HepG2 (cell line): Measurements from ENCODE around the gene NFASC. TPM values are rescaled to one million over a fixed set of nuclear protein-coding genes. Genes with fewer than 3 reads are reported as not detected.

ENCODE experiments used
- ATAC-seq: fragments of 200-7000 bp; cut with Tn5 transposase; 3 replicates; pipeline ENCODE4 v1.9.1; 2020; ENCODE audit warnings: mild to moderate bottlenecking, moderate library complexity
- BruUV-seq: library from RNA; stranded (reverse); fragments of 400-500 nt; replicated peaks from 2 replicates; lab custom pipeline; 2021; lab: Mats Ljungman, UMichigan
- CTCF ChIA-PET: fragments of 300-600 bp; formaldehyde crosslinking; extraction: SDS; loops from one replicate; lab custom pipeline; 2021; ENCODE audit warnings: low total read pairs, inconsistent platforms, low intra/inter-chr PET ratio; lab: Yijun Ruan, JAX
- POLR2A ChIA-PET: fragments of 350-600 bp; sonication (Branson Sonifier 250); formaldehyde crosslinking; loops from one replicate; lab custom pipeline; 2020; ENCODE audit warnings: antibody characterized with exemption, inconsistent platforms; lab: Yijun Ruan, JAX
- DNase-seq: peaks from one replicate; pipeline ENCODE4 v3.0.0-alpha.2; 2015; ENCODE audit warnings: low spot score
- FAIRE-seq: peaks from 3 replicates; lab custom pipeline; 2011; peaks lifted over from hg19 to GRCh38; lab: Jason Lieb, UNC
- H2AFZ ChIP-seq: one replicate; pipeline ENCODE4 v1.6.1; 2011; ENCODE audit warnings: low read length, inconsistent platforms
- H3K27ac ChIP-seq: fragments of 300-600 bp; 3 replicates; pipeline ENCODE4 v1.8.0; 2011; ENCODE audit warnings: mixed run types, mild to moderate bottlenecking, mixed read lengths, low read length, inconsistent platforms; ENCODE audit not compliant: insufficient read depth; ENCODE audit errors: extremely low read length
- H3K27me3 ChIP-seq, 2 experiments: fragments of 200-600 bp in 1 of 2; 2 replicates in 1 of 2; 3 replicates in 1 of 2; pipeline versions ENCODE4 v1.6.0 to v1.8.0; 2011; ENCODE audit warnings: low read length in 2 of 2, mild to moderate bottlenecking in 2 of 2, moderate library complexity in 2 of 2, inconsistent platforms in 1 of 2; ENCODE audit not compliant: insufficient read depth in 2 of 2, control insufficient read depth in 1 of 2
- H3K36me3 ChIP-seq, 2 experiments: fragments of 200-600 bp in 1 of 2; replicated peaks in 1 of 2; 2 replicates in 1 of 2; 3 replicates in 1 of 2; pipeline versions ENCODE4 v1.5.1 to v1.8.0; 2011; ENCODE audit warnings: low read length in 2 of 2, inconsistent platforms in 1 of 2; ENCODE audit not compliant: insufficient read depth in 2 of 2, control insufficient read depth in 1 of 2
- H3K4me1 ChIP-seq: 2 replicates; pipeline ENCODE4 v1.5.1; 2012; ENCODE audit warnings: low read length, inconsistent platforms; ENCODE audit not compliant: insufficient read depth
- H3K4me2 ChIP-seq: 2 replicates; pipeline ENCODE4 v1.6.0; 2011; ENCODE audit warnings: low read depth, low read length, inconsistent platforms
- H3K4me3 ChIP-seq, 3 experiments: fragments of 200-600 bp in 1 of 3; sonication (generic), shearing (Covaris generic) in 1 of 3; replicated peaks in 1 of 3; 2 replicates each; pipeline ENCODE4 v1.5.1; 2011 to 2016; ENCODE audit warnings: low read length in 3 of 3, inconsistent platforms in 2 of 3, low read depth in 2 of 3, mild to moderate bottlenecking in 2 of 3, control low read depth in 1 of 3, mixed read lengths in 1 of 3; ENCODE audit not compliant: insufficient read depth in 1 of 3
- H3K79me2 ChIP-seq: one replicate; pipeline ENCODE4 v1.6.1; 2011; ENCODE audit warnings: low read length, inconsistent platforms; ENCODE audit not compliant: insufficient read depth
- H3K9ac ChIP-seq: 2 replicates; pipeline ENCODE4 v1.6.0; 2011; ENCODE audit warnings: mild to moderate bottlenecking, low read depth, low read length, inconsistent platforms; ENCODE audit not compliant: insufficient read depth
- H3K9me3 ChIP-seq: 2 replicates; pipeline ENCODE4 v1.5.1; 2012; ENCODE audit warnings: mild to moderate bottlenecking, low read length
- H4K20me1 ChIP-seq: 2 replicates; pipeline ENCODE4 v1.6.0; 2011; ENCODE audit warnings: inconsistent platforms, mild to moderate bottlenecking, low read length, moderate library complexity; ENCODE audit not compliant: insufficient read depth
- BCL3 ChIP-seq: sonication (generic); formaldehyde crosslinking; IDR thresholded peaks from 2 replicates; pipeline ENCODE4 v1.5.1; 2020; ENCODE audit warnings: mild to moderate bottlenecking, missing genetic modification reagents, moderate library complexity
- NFATC3 ChIP-seq: sonication (generic); formaldehyde crosslinking; IDR thresholded peaks from 2 replicates; pipeline ENCODE4 v1.5.1; 2020; ENCODE audit warnings: mild to moderate bottlenecking, missing genetic modification reagents
- NFRKB ChIP-seq: fragments of 450-650 bp; IDR thresholded peaks from 2 replicates; pipeline ENCODE4 v1.6.1; 2017
- RFX1 ChIP-seq: fragments of 450-650 bp; IDR thresholded peaks from 2 replicates; pipeline ENCODE4 v1.6.1; 2017
- SMC3 ChIP-seq: IDR thresholded peaks from 2 replicates; pipeline ENCODE4 v1.6.1; 2011; ENCODE audit warnings: low read length, improper control_type of control experiment
- WGBS: methylation state at CpG from one replicate; pipeline ENCODE4 v1.1.6; 2017; ENCODE audit warnings: low lambda C conversion rate; 5-methylcytosine and 5-hydroxymethylcytosine counted together
- in situ Hi-C: cut with HindIII; loops from 2 replicates; pipeline ENCODE4 v1.10.0; 2017; ENCODE audit warnings: low pct_unique_long_range_greater_than_20kb; ENCODE audit not compliant: extremely low pct_ligation_motif_present
- intact Hi-C: fragments of 100-400 bp; cut with micrococcal nuclease; formaldehyde crosslinking; loops from one replicate; pipeline ENCODE4 v1.10.0; 2022; ENCODE audit not compliant: unreplicated experiment
- polyA plus RNA-seq, 8 experiments: library from polyadenylated mRNA; depleted of rRNA in 3 of 8; stranded (reverse) in 7 of 8; unstranded in 1 of 8; fragments of >200 nt; fragmentation: Illumina TruSeq in 4 of 8; extraction: Trizol in 4 of 8; gene quantifications; 2 replicates each; pipeline versions ENCODE4 v1.2.1 to v1.2.3, GENCODE V29; 2011 to 2016; ENCODE audit warnings: low read depth in 4 of 8, missing spikeins in 1 of 8, mixed read lengths in 1 of 8; ENCODE audit not compliant: insufficient read depth in 1 of 8
- total RNA-seq, 5 experiments: library from RNA; depleted of rRNA; stranded (reverse); fragments of >200 nt; fragmentation: Illumina TruSeq; extraction: Trizol; gene quantifications; 2 replicates each; pipeline ENCODE4 v1.2.3, GENCODE V29; 2016; ENCODE audit warnings: low read depth in 1 of 5

NFASC gene
- total and polyA plus RNA-seq, 2 of the 13 experiments (the other 11 are each of a cell fraction or from before 2014, with no cell fraction given) = not detected

DNA sequence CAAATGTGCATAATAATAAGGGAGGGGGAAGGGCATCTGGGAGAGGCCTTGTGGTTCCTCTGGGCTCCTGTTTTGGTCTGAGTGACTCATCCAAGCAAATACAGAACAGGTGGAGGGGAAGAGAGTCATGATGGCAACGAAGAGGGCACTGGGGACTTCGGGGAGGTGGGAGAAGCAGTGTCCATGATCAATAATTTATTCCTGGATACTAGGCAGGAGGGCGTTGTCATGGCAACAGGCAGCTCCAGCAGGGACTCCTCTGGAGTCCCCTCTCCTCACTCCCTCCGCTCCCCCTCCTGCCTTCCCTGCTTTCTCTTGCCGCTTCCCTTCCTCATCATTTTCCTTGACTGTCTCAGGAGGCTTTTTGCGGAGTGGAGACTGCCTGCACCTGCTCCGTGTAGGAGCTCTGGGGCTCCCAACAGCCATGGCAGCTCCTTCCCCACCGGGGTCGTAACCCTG is 12.3 kb upstream of the NFASC start:
- no peak overlapping the region for H3K4me2 ChIP-seq
- H3K27me3 ChIP-seq = no peaks in the 10 kb centered on the region
- H3K9ac ChIP-seq = no peak overlapping the region
- no peak for ATAC-seq
- H3K9me3 ChIP-seq = no peaks in the 10 kb centered on the region
- WGBS = 16% methylated on average over 9 of the region's 9 CpGs
- CTCF ChIA-PET = no interaction called here
- H3K27ac ChIP-seq = no peak overlapping the region
- POLR2A ChIA-PET = no interaction called here
- no peak overlapping the region for H2AFZ ChIP-seq
- no peak for DNase-seq
- BruUV-seq = no TSS peak
- intact Hi-C loops = no loop called here
- in situ Hi-C loops = no loop called here
- FAIRE-seq = no peak
- H3K36me3 ChIP-seq = no peaks in the 10 kb centered on the region
- no peaks in the 10 kb centered on the region for H3K79me2 ChIP-seq
- no peaks in the 10 kb centered on the region for H3K4me1 ChIP-seq
- H4K20me1 ChIP-seq = no peaks in the 10 kb centered on the region; the same call in 1 of the 2 replicates
- H3K4me3 ChIP-seq = no peak overlapping the region
- TF ChIP-seq RFX1 (peak; percentile 25; the same call in 1 of the 2 replicates), BCL3 (CRISPR knock-in tag) (no peak)

DNA sequence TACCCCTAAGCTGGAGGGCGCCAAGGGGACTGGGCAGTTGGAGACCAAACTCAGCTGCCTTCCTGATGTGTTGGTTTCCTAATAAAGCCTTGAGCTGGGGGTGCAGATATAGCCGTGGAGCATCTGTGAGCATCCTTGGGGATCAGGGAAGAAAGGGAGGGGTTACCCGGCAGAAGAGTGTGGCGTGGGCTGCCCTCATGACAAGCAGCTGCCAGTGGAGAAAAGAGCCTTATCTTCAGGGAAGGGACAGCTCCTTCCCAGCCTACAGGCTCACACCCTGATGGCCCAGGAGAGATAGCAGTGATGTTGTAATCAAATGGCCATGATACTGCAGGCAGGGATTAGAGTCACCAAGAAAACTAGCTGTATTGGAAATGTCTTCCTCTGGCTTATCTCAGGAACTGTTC is 10.8 kb upstream of the NFASC start:
- Histone ChIP-seq H3K9ac (no peak overlapping the region), H3K79me2 (no peaks in the 10 kb centered on the region), H3K36me3 (no peaks in the 10 kb centered on the region), H2AFZ (no peak overlapping the region)
- in situ Hi-C loops = no loop called here
- no peak for DNase-seq
- TF ChIP-seq NFATC3 (CRISPR knock-in tag) (no peak), NFRKB (no peak), SMC3 (no peak)
- TF ChIP-seq, all 625 proteins: peak for 0
- ChIA-PET POLR2A (no interaction called here), CTCF (no interaction called here)
- WGBS = 21% methylated on average over 4 of the region's 4 CpGs
- Histone ChIP-seq H3K27me3 (no peaks in the 10 kb centered on the region), H4K20me1 (no peaks in the 10 kb centered on the region; the same call in 1 of the 2 replicates), H3K4me3 (no peak overlapping the region), H3K4me2 (no peak overlapping the region), H3K9me3 (no peaks in the 10 kb centered on the region), H3K27ac (no peak overlapping the region), H3K4me1 (no peaks in the 10 kb centered on the region)
- no peak for ATAC-seq
- no TSS peak for BruUV-seq
- no peak for FAIRE-seq
- intact Hi-C loops = no loop called here
